K562 (cell line): ENCODE measurements around the gene CENPO. TPM values are rescaled to one million over a fixed set of nuclear protein-coding genes. Genes with fewer than 3 reads are reported as not detected.

Experiments
- ATAC-seq: fragments of 200-7000 bp; cut with Tn5 transposase; 3 replicates; pipeline ENCODE4 v1.9.1; 2020; ENCODE audit warnings: moderate library complexity
- BruUV-seq: library from RNA; stranded (reverse); fragments of 400-500 nt; replicated peaks from 2 replicates; lab custom pipeline; 2021; lab: Mats Ljungman, UMichigan
- CTCF ChIA-PET: fragments of 300-600 bp; formaldehyde crosslinking; extraction: SDS; loops from one replicate; lab custom pipeline; 2021; ENCODE audit warnings: low intra/inter-chr PET ratio; lab: Yijun Ruan, JAX
- POLR2A ChIA-PET: fragments of 300-600, 350-650 bp; sonication (Branson Sonifier 250); formaldehyde crosslinking; extraction: SDS; loops from one replicate; lab custom pipeline; 2021; ENCODE audit warnings: antibody characterized with exemption, inconsistent platforms; lab: Yijun Ruan, JAX
- DNase-seq, 4 experiments: peaks; one replicate each; pipeline versions ENCODE4 v3.0.0 to v3.0.0-alpha.2; 2011 to 2018; ENCODE audit warnings: low spot score in 3 of 4, mixed read lengths in 3 of 4; ENCODE audit errors: extremely low read depth in 1 of 4
- FAIRE-seq: peaks from 2 replicates; lab custom pipeline; 2011; peaks lifted over from hg19 to GRCh38; lab: Jason Lieb, UNC
- H2AFZ ChIP-seq: 2 replicates; pipeline ENCODE4 v1.6.0; 2011; ENCODE audit warnings: low read depth, low read length, control low read depth, inconsistent platforms
- H3K27ac ChIP-seq: fragments of 200-600 bp; 3 replicates; pipeline ENCODE4 v1.8.0; 2011; ENCODE audit warnings: low read depth, mild to moderate bottlenecking, control low read depth, inconsistent platforms, low read length, moderate library complexity, mixed read lengths; ENCODE audit errors: extremely low read depth
- H3K27me3 ChIP-seq, 2 experiments: fragments of 300-600 bp in 1 of 2; 2 replicates in 1 of 2; 3 replicates in 1 of 2; pipeline versions ENCODE4 v1.6.0 to v1.8.0; 2011; ENCODE audit warnings: inconsistent platforms in 2 of 2, low read length in 2 of 2, mild to moderate bottlenecking in 1 of 2, mixed read lengths in 1 of 2, moderate library complexity in 1 of 2; ENCODE audit not compliant: control insufficient read depth in 2 of 2, insufficient read depth in 2 of 2
- H3K36me3 ChIP-seq: fragments of 300-600 bp; 3 replicates; pipeline ENCODE4 v1.8.0; 2011; ENCODE audit warnings: mild to moderate bottlenecking, low read length, inconsistent platforms; ENCODE audit not compliant: control insufficient read depth, insufficient read depth
- H3K4me1 ChIP-seq, 2 experiments: fragments of 200-600 bp in 1 of 2; replicated peaks in 1 of 2; 2 replicates in 1 of 2; 3 replicates in 1 of 2; pipeline versions ENCODE4 v1.5.1 to v1.8.0; 2011; ENCODE audit warnings: inconsistent platforms in 2 of 2, low read length in 2 of 2, mild to moderate bottlenecking in 1 of 2, mixed read lengths in 1 of 2, moderate library complexity in 1 of 2; ENCODE audit not compliant: control insufficient read depth in 2 of 2, insufficient read depth in 2 of 2
- H3K4me2 ChIP-seq: 2 replicates; pipeline ENCODE4 v1.6.1; 2011; ENCODE audit warnings: low read length, control low read depth, inconsistent platforms, mixed read lengths; ENCODE audit not compliant: insufficient read depth
- H3K4me3 ChIP-seq: fragments of 200-600 bp; sonication (generic), shearing (Covaris generic); 2 replicates; pipeline ENCODE4 v1.5.1; 2016; ENCODE audit warnings: control low read depth, inconsistent platforms
- H3K79me2 ChIP-seq: fragments of 200-600 bp; 3 replicates; pipeline ENCODE4 v1.8.0; 2011; ENCODE audit warnings: low read length, inconsistent platforms; ENCODE audit not compliant: control insufficient read depth, insufficient read depth
- H3K9ac ChIP-seq, 2 experiments: 2 replicates each; pipeline versions ENCODE4 v1.6.0 to v1.6.1; 2011; ENCODE audit warnings: low read depth in 2 of 2, low read length in 2 of 2, control low read depth in 1 of 2, inconsistent platforms in 1 of 2, mild to moderate bottlenecking in 1 of 2, mixed read lengths in 1 of 2; ENCODE audit not compliant: insufficient read depth in 1 of 2
- H3K9me1 ChIP-seq: one replicate; pipeline ENCODE4 v1.6.0; 2011; ENCODE audit warnings: inconsistent platforms, mild to moderate bottlenecking, low read length, moderate library complexity; ENCODE audit not compliant: control insufficient read depth, insufficient read depth
- H3K9me3 ChIP-seq: replicated peaks from 2 replicates; pipeline ENCODE4 v1.5.1; 2011; ENCODE audit warnings: low read depth, low read length, inconsistent platforms; ENCODE audit not compliant: control insufficient read depth, insufficient read depth
- H4K20me1 ChIP-seq: replicated peaks from 2 replicates; pipeline ENCODE4 v1.6.1; 2011; ENCODE audit warnings: low read length, inconsistent platforms, mixed read lengths; ENCODE audit not compliant: control insufficient read depth, insufficient read depth
- FOXA1 ChIP-seq: fragments of 450-650 bp; IDR thresholded peaks from 2 replicates; pipeline ENCODE4 v1.6.1; 2016; ENCODE audit warnings: mild to moderate bottlenecking, borderline replicate concordance
- ILK ChIP-seq: fragments of 450-650 bp; IDR thresholded peaks from 2 replicates; pipeline ENCODE4 v1.6.1; 2016; ENCODE audit warnings: missing genetic modification characterization, low read depth, mild to moderate bottlenecking, missing compliant biosample characterization, moderate library complexity, borderline replicate concordance
- IRF2 ChIP-seq: sonication (generic); formaldehyde crosslinking; IDR thresholded peaks from 2 replicates; pipeline ENCODE4 v1.8.1; 2022; ENCODE audit warnings: mild to moderate bottlenecking, missing genetic modification reagents
- NELFE ChIP-seq: IDR thresholded peaks from 2 replicates; pipeline ENCODE4 v1.6.1; 2011; ENCODE audit warnings: mild to moderate bottlenecking; ENCODE audit not compliant: insufficient read depth, insufficient read length
- RERE ChIP-seq: sonication (generic); formaldehyde crosslinking; IDR thresholded peaks from 2 replicates; pipeline ENCODE4 v1.8.0; 2023; ENCODE audit warnings: missing genetic modification reagents, mild to moderate bottlenecking, borderline replicate concordance
- SMAD4 ChIP-seq: fragments of 250-450 bp; sonication (Bioruptor Pico); conservative IDR thresholded peaks from 2 replicates; pipeline ENCODE4 v1.8.0; 2021; ENCODE audit warnings: inconsistent platforms, mild to moderate bottlenecking, moderate library complexity
- TGIF2 ChIP-seq: sonication (generic); formaldehyde crosslinking; IDR thresholded peaks from 2 replicates; pipeline ENCODE4 v1.8.1; 2022; ENCODE audit warnings: mild to moderate bottlenecking, missing genetic modification reagents, moderate library complexity
- WGBS: fragments of 100-300 bp; shearing (Covaris generic); methylation state at CpG from one replicate; pipeline ENCODE4 v1.1.6; 2016; ENCODE audit warnings: low coverage, mixed read lengths; ENCODE audit not compliant: insufficient coverage; ENCODE audit errors: missing lambda C conversion rate; 5-methylcytosine and 5-hydroxymethylcytosine counted together
- in situ Hi-C: fragments of 300-500 bp; cut with MboI; formaldehyde crosslinking; loops from 4 replicates; pipeline ENCODE4 v1.15.0; 2018; ENCODE audit warnings: inconsistent platforms, mixed read lengths
- intact Hi-C: fragments of 100-400 bp; cut with micrococcal nuclease; formaldehyde crosslinking; loops from 2 replicates; pipeline ENCODE4 v1.14.2; 2022
- polyA plus RNA-seq, 8 experiments: library from polyadenylated mRNA; depleted of rRNA in 4 of 8; stranded (reverse) in 5 of 8; unstranded in 3 of 8; fragments of >200 nt; fragmentation: Nextera tagmentation in 2 of 8; fragmentation: Illumina TruSeq in 1 of 8; extraction: Ambion mirVana in 2 of 8; extraction: Trizol in 1 of 8; gene quantifications; 2 replicates each; pipeline versions ENCODE4 v1.2.1 to v1.2.3, GENCODE V29; 2011 to 2014; ENCODE audit warnings: inconsistent platforms in 1 of 8, missing spikeins in 1 of 8
- total RNA-seq, 7 experiments: library from RNA; depleted of rRNA in 6 of 7; stranded (reverse); fragments of >200 nt in 6 of 7; fragmentation: Illumina TruSeq in 2 of 7; extraction: Trizol in 2 of 7; gene quantifications; 2 replicates each; pipeline versions ENCODE4 v1.2.1 to v1.2.3, GENCODE V29; 2011 to 2021; ENCODE audit warnings: low replicate concordance in 1 of 7
- TF ChIP-seq, protein P1 (sequence below): IDR thresholded peaks from 2 replicates; pipeline ENCODE4 v1.6.1; 2014; ENCODE audit warnings: antibody characterized with exemption

CENPO gene
- total and polyA plus RNA-seq, 9 of the 15 experiments (the other 6 are each of a cell fraction or from before 2014, with no cell fraction given), result 30.6 to 59.4 (median 38.9) TPM

DNA sequence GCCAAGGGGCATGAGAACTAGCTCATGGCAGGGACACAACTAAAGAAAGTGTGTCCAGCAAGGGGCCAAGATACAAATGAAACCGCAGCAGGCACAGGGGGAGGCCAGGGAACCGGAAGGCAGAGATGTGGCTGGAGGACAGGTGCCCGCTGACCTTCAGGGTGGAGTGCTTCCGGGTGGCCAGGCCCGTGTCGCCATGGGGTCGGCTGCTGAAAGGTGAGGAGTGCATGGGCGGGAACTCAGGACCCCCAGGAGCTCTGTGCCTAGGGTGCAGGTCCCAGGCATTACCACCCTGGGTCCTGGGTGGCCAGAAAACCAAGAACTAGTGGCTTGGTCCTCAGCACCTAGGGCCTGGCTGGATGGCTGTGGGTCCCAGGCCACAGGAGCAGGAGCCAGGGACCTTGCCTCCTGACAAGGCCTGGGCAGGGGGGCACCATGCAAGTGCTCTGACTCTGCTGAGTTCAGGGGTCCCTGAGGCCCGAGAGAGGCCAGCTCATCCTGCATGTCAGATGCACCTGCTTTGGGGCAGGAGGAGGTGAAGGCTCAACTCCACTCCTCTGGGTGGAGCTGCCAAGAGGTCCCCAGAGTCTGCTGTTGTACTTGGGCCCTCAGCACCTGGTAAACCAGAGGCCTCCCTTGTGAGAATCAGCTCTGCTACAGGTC lies 50.9 kb downstream of the CENPO start:
- no peaks in the 10 kb centered on the region for H3K9me3 ChIP-seq
- in situ Hi-C loops, result no loop called here
- DNase-seq, result no peak
- no peaks in the 10 kb centered on the region for H4K20me1 ChIP-seq
- no peak for TF ChIP-seq ILK (tag)
- TF ChIP-seq, all 486 proteins: peak for 0
- CTCF ChIA-PET, result no interaction called here
- Histone ChIP-seq H3K79me2 (no peaks in the 10 kb centered on the region), H3K4me3 (no peak overlapping the region), H3K36me3 (peaks cover 34% of the 10 kb centered on the region; the same call in 1 of the 3 replicates), H3K9me1 (no peaks in the 10 kb centered on the region), H2AFZ (no peak overlapping the region), H3K9ac (peak overlapping the region in 1 of 2 experiments; percentile 26; a peak in 1 of 4 replicates), H3K4me1 (peaks cover 0 to 3% of the 10 kb centered on the region in 2 experiments; a peak in 1 of 5 replicates), H3K27ac (no peak overlapping the region), H3K27me3 (no peaks in the 10 kb centered on the region), H3K4me2 (no peak overlapping the region)
- FAIRE-seq (no peak), ATAC-seq (no peak)
- intact Hi-C loops, result no loop called here
- WGBS, result 94% methylated on average over 9 of the region's 9 CpGs
- POLR2A ChIA-PET, result no interaction called here
- BruUV-seq, result no TSS peak

- no TSS peak for BruUV-seq
- TF ChIP-seq RERE (CRISPR knock-in tag) (no peak), FOXA1 (no peak), TGIF2 (CRISPR knock-in tag) (no peak), IRF2 (no peak), NELFE (no peak), SMAD4 (CRISPR knock-in tag) (no peak)
- TF ChIP-seq, protein P1, sequence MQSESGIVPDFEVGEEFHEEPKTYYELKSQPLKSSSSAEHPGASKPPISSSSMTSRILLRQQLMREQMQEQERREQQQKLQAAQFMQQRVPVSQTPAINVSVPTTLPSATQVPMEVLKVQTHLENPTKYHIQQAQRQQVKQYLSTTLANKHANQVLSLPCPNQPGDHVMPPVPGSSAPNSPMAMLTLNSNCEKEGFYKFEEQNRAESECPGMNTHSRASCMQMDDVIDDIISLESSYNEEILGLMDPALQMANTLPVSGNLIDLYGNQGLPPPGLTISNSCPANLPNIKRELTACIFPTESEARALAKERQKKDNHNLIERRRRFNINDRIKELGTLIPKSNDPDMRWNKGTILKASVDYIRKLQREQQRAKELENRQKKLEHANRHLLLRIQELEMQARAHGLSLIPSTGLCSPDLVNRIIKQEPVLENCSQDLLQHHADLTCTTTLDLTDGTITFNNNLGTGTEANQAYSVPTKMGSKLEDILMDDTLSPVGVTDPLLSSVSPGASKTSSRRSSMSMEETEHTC, result no peak
These were observed 52.5 kb downstream of the CENPO start for GRCh38 chr2:24845691-24846090.

More at GRCh38 chr2:24845691-24846090, 52.5 kb downstream of the CENPO start:
- CTCF ChIA-PET, result no interaction called here
- WGBS, result 90% methylated on average over 5 of the region's 5 CpGs
- in situ Hi-C loops, result no loop called here
- Histone ChIP-seq H2AFZ (no peak overlapping the region), H3K4me1 (peaks cover 0 to 3% of the 10 kb centered on the region in 2 experiments; a peak in 1 of 5 replicates), H3K9me1 (no peaks in the 10 kb centered on the region), H3K27me3 (no peaks in the 10 kb centered on the region), H3K79me2 (no peaks in the 10 kb centered on the region), H3K4me2 (no peak overlapping the region), H3K9ac (no peak overlapping the region), H3K36me3 (peaks cover 19% of the 10 kb centered on the region; the same call in 1 of the 3 replicates), H3K9me3 (no peaks in the 10 kb centered on the region), H3K4me3 (no peak overlapping the region), H3K27ac (no peak overlapping the region), H4K20me1 (no peaks in the 10 kb centered on the region)
- DNase-seq, result no peak
- no peak for ATAC-seq
- POLR2A ChIA-PET, result no interaction called here
- no peak for FAIRE-seq
- intact Hi-C loops, result no loop called here
